IMR-90 (cell line): Measurements from ENCODE around the gene SEMA6A. TPM values are rescaled to one million over a fixed set of nuclear protein-coding genes. Genes with fewer than 3 reads are reported as not detected.

ENCODE experiments used
- ATAC-seq: fragments of 200-7000 bp; cut with Tn5 transposase; 2 replicates; pipeline ENCODE4 v1.9.1; 2020; ENCODE audit warnings: low read depth, mild to moderate bottlenecking, moderate library complexity
- BruUV-seq: library from RNA; stranded (reverse); fragments of 400-500 nt; replicated peaks from 2 replicates; lab custom pipeline; 2021; lab: Mats Ljungman, UMichigan
- CTCF ChIA-PET: fragments of 300-600 bp; formaldehyde crosslinking; extraction: SDS; loops from one replicate; lab custom pipeline; 2021; ENCODE audit warnings: antibody characterized with exemption; lab: Yijun Ruan, JAX
- POLR2A ChIA-PET: fragments of 300-600 bp; sonication (Branson Sonifier 250); formaldehyde crosslinking; loops from one replicate; lab custom pipeline; 2022; ENCODE audit warnings: antibody characterized with exemption; ENCODE audit not compliant: unreplicated experiment; lab: Charles Lee
- DNase-seq: peaks from one replicate; pipeline ENCODE4 v3.0.0; 2013
- H2AFZ ChIP-seq: replicated peaks from 2 replicates; pipeline ENCODE3; 2013; ENCODE audit warnings: low read length, mild to moderate bottlenecking; ENCODE audit not compliant: poor library complexity
- H2AK5ac ChIP-seq: 2 replicates; pipeline ENCODE4 v1.6.1; 2013; ENCODE audit warnings: low read depth, low read length, inconsistent platforms
- H2AK9ac ChIP-seq: replicated peaks from 2 replicates; pipeline ENCODE3; 2013; ENCODE audit warnings: mild to moderate bottlenecking, low read depth, low read length, moderate library complexity; ENCODE audit not compliant: poor library complexity
- H2BK120ac ChIP-seq: 2 replicates; pipeline ENCODE4 v1.6.1; 2013; ENCODE audit warnings: low read depth, low read length, inconsistent platforms
- H2BK15ac ChIP-seq: 3 replicates; pipeline ENCODE4 v1.6.1; 2013; ENCODE audit warnings: low read depth, low read length, inconsistent platforms
- H2BK20ac ChIP-seq: 2 replicates; pipeline ENCODE4 v1.6.1; 2013; ENCODE audit warnings: low read depth, mild to moderate bottlenecking, inconsistent platforms, low read length, moderate library complexity
- H2BK5ac ChIP-seq: 2 replicates; pipeline ENCODE4 v1.6.1; 2013; ENCODE audit warnings: mild to moderate bottlenecking, low read depth, low read length, inconsistent platforms; ENCODE audit not compliant: poor library complexity, severe bottlenecking
- H3K14ac ChIP-seq: replicated peaks from 2 replicates; pipeline ENCODE4 v1.6.1; 2013; ENCODE audit warnings: low read depth, low read length, inconsistent platforms
- H3K18ac ChIP-seq: 2 replicates; pipeline ENCODE4 v1.6.1; 2013; ENCODE audit warnings: low read depth, low read length, control low read depth
- H3K23ac ChIP-seq: 2 replicates; pipeline ENCODE4 v1.6.1; 2013; ENCODE audit warnings: low read depth, low read length, inconsistent platforms
- H3K27ac ChIP-seq: 2 replicates; pipeline ENCODE4 v1.5.1; 2013; ENCODE audit warnings: mild to moderate bottlenecking, control low read depth, low read length; ENCODE audit not compliant: insufficient read depth
- H3K27me3 ChIP-seq: 2 replicates; pipeline ENCODE4 v1.6.1; 2013; ENCODE audit warnings: low read length; ENCODE audit not compliant: control insufficient read depth, insufficient read depth
- H3K36me3 ChIP-seq: 2 replicates; pipeline ENCODE4 v1.6.1; 2013; ENCODE audit warnings: low read length, mixed read lengths; ENCODE audit not compliant: control insufficient read depth, insufficient read depth
- H3K4ac ChIP-seq: 2 replicates; pipeline ENCODE4 v1.6.1; 2013; ENCODE audit warnings: low read depth, low read length, inconsistent platforms
- H3K4me1 ChIP-seq: 2 replicates; pipeline ENCODE4 v1.6.1; 2013; ENCODE audit warnings: low read length, mixed read lengths; ENCODE audit not compliant: control insufficient read depth, insufficient read depth
- H3K4me2 ChIP-seq: 2 replicates; pipeline ENCODE4 v1.6.1; 2013; ENCODE audit warnings: low read depth, mild to moderate bottlenecking, control low read depth, low read length, moderate library complexity
- H3K4me3 ChIP-seq: 2 replicates; pipeline ENCODE4 v1.5.1; 2013; ENCODE audit warnings: low read depth, mild to moderate bottlenecking, control low read depth, low read length, moderate library complexity; ENCODE audit not compliant: insufficient read depth
- H3K56ac ChIP-seq: 2 replicates; pipeline ENCODE4 v1.6.1; 2013; ENCODE audit warnings: low read length, inconsistent platforms; ENCODE audit not compliant: insufficient read depth; ENCODE audit errors: extremely low read depth
- H3K79me1 ChIP-seq, 2 experiments: 2 replicates each; pipeline ENCODE4 v1.6.1; 2013; ENCODE audit warnings: low read length in 2 of 2, inconsistent platforms in 1 of 2, low read depth in 1 of 2
- H3K9ac ChIP-seq: 2 replicates; pipeline ENCODE4 v1.6.1; 2013; ENCODE audit warnings: low read depth, low read length, control low read depth
- H3K9me1 ChIP-seq: 2 replicates; pipeline ENCODE4 v1.6.1; 2013; ENCODE audit warnings: low read length, inconsistent platforms; ENCODE audit not compliant: insufficient read depth
- H3K9me3 ChIP-seq: 2 replicates; pipeline ENCODE4 v1.6.1; 2013; ENCODE audit warnings: low read length; ENCODE audit not compliant: control insufficient read depth, insufficient read depth
- H4K20me1 ChIP-seq: 2 replicates; pipeline ENCODE4 v1.6.1; 2013; ENCODE audit warnings: low read length, inconsistent platforms; ENCODE audit not compliant: insufficient read depth
- H4K5ac ChIP-seq: 2 replicates; pipeline ENCODE4 v1.6.1; 2013; ENCODE audit warnings: mild to moderate bottlenecking, low read depth, low read length, control low read depth
- H4K8ac ChIP-seq, 2 experiments: 2 replicates each; pipeline ENCODE4 v1.6.1; 2013; ENCODE audit warnings: low read depth in 2 of 2, low read length in 2 of 2, control low read depth in 1 of 2, inconsistent platforms in 1 of 2
- H4K91ac ChIP-seq: 2 replicates; pipeline ENCODE4 v1.6.1; 2013; ENCODE audit warnings: low read depth, low read length, inconsistent platforms; ENCODE audit not compliant: insufficient read depth
- BHLHE40 ChIP-seq: fragments of 150-350 bp; IDR thresholded peaks from 2 replicates; pipeline ENCODE4 v1.6.1; 2016; ENCODE audit warnings: mild to moderate bottlenecking, low read depth, low read length
- CEBPB ChIP-seq: IDR thresholded peaks from 2 replicates; pipeline ENCODE4 v1.6.1; 2012; ENCODE audit warnings: low read depth, low read length, improper control_type of control experiment
- FOS ChIP-seq: fragments of 150-350 bp; IDR thresholded peaks from 2 replicates; pipeline ENCODE4 v1.6.1; 2016; ENCODE audit warnings: low read depth, low read length
- MXI1 ChIP-seq: IDR thresholded peaks from 2 replicates; pipeline ENCODE4 v1.6.1; 2012; ENCODE audit warnings: low read depth, mild to moderate bottlenecking, low read length, moderate library complexity, borderline replicate concordance
- NFE2L2 ChIP-seq: fragments of 150-350 bp; IDR thresholded peaks from 2 replicates; pipeline ENCODE4 v1.6.1; 2016; ENCODE audit warnings: low read depth, mild to moderate bottlenecking, low read length
- POLR2A ChIP-seq: IDR thresholded peaks from 2 replicates; pipeline ENCODE4 v1.6.1; 2012; ENCODE audit warnings: mild to moderate bottlenecking, low read depth, low read length
- RAD21 ChIP-seq: IDR thresholded peaks from 2 replicates; pipeline ENCODE4 v1.6.1; 2012; ENCODE audit warnings: low read length, improper control_type of control experiment
- RCOR1 ChIP-seq: IDR thresholded peaks from 2 replicates; pipeline ENCODE4 v1.6.1; 2012; ENCODE audit warnings: mild to moderate bottlenecking, low read length, improper control_type of control experiment; ENCODE audit not compliant: insufficient replicate concordance
- SMC3 ChIP-seq: fragments of 150-350 bp; IDR thresholded peaks from 2 replicates; pipeline ENCODE4 v1.6.1; 2016; ENCODE audit warnings: low read depth, mild to moderate bottlenecking, antibody characterized with exemption, low read length, moderate library complexity
- WGBS, 2 experiments: methylation state at CpG; one replicate each; pipeline versions ENCODE4 v1.1.5 to v1.1.7; 2013; ENCODE audit warnings: missing lambda C conversion rate in 2 of 2; ENCODE audit not compliant: insufficient read length in 1 of 2; ENCODE audit errors: extremely low coverage in 2 of 2; 5-methylcytosine and 5-hydroxymethylcytosine counted together
- dilution Hi-C: fragments of 300-500 bp; cut with HindIII; formaldehyde crosslinking; loops from one replicate; pipeline ENCODE4 v1.14.3; 2018; ENCODE audit warnings: low sequenced_read_pairs; ENCODE audit not compliant: unreplicated experiment
- in situ Hi-C: fragments of 300-500 bp; cut with MboI; formaldehyde crosslinking; loops from 3 replicates; pipeline ENCODE4 v1.14.3; 2019; ENCODE audit warnings: low sequenced_read_pairs, inconsistent platforms, mixed read lengths
- intact Hi-C: fragments of 100-400 bp; cut with micrococcal nuclease; formaldehyde crosslinking; loops from 2 replicates; pipeline ENCODE4 v1.10.0; 2022
- polyA plus RNA-seq, 3 experiments: library from polyadenylated mRNA; depleted of rRNA; stranded (reverse); fragments of >200 nt; gene quantifications; 2 replicates each; pipeline ENCODE4 v1.2.3, GENCODE V29; 2012; ENCODE audit warnings: low replicate concordance in 1 of 3
- total RNA-seq: library from RNA; depleted of rRNA; stranded (reverse); fragments of >200 nt; gene quantifications from 2 replicates; pipeline ENCODE4 v1.2.3, GENCODE V29; 2012
- TF ChIP-seq, protein P1 (sequence below): fragments of 150-350 bp; IDR thresholded peaks from 2 replicates; pipeline ENCODE4 v1.6.1; 2017; ENCODE audit warnings: mild to moderate bottlenecking, antibody characterized with exemption, low read length, low read depth

Gene SEMA6A
- total and polyA plus RNA-seq, 2 of the 4 experiments (the other 2 are of a cell fraction) = 0.27 to 0.36 TPM

DNA sequence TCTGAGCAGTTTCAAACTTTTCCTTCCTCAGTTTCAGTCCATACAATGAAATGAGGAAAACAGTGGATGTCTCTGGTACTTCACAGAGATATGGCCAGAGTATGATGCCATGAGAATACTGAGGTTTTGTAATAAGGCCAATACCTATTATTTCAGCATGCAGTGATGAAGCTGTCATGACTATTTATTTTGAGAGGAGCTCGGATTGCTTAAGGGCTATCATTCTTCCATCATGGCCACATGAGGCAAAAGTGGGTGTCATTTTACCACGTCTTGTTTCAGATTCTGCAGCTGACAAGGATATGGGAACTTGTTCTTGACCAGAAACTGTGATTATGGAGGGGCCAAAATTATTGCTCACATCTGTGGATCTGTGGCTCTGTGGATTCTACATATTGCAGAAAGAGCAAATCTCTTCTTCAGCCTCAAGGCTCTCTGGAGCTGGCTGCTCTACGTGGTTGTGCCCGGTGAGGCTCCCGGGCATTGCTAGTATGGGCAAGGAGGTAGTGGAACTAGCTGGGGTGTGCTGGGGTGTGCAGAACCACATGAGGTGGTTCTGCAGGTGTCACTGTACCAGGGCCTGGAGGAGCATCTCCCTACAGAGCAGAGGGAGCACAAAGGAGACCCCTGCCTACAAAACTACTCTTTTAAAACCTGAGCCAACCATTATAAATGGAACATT, 180.3 kb downstream of the SEMA6A start:
- in situ Hi-C loops = no loop called here
- Histone ChIP-seq H3K23ac (no peak overlapping the region), H4K20me1 (no peaks in the 10 kb centered on the region), H3K9me1 (no peaks in the 10 kb centered on the region), H3K79me1 (no peaks in the 10 kb centered on the region), H4K91ac (no peak overlapping the region), H3K56ac (no peak overlapping the region), H2AFZ (no peak overlapping the region), H3K27me3 (no peaks in the 10 kb centered on the region), H3K4me2 (no peak overlapping the region), H2AK5ac (no peak overlapping the region), H3K4me3 (no peak overlapping the region), H3K36me3 (no peaks in the 10 kb centered on the region), H4K5ac (no peak overlapping the region), H3K9ac (no peak overlapping the region), H2BK5ac (no peak overlapping the region), H3K4ac (no peak overlapping the region), H2BK20ac (no peak overlapping the region), H2BK120ac (no peak overlapping the region), H2BK15ac (no peak overlapping the region), H4K8ac (no peak overlapping the region), H3K4me1 (no peaks in the 10 kb centered on the region), H3K14ac (no peak overlapping the region), H2AK9ac (no peak overlapping the region), H3K27ac (no peak overlapping the region), H3K9me3 (no peaks in the 10 kb centered on the region), H3K18ac (no peak overlapping the region)
- dilution Hi-C loops = no loop called here
- intact Hi-C loops = no loop called here
- ATAC-seq (no peak), DNase-seq (peak; percentile 21)
- BruUV-seq = no TSS peak
- ChIA-PET CTCF (no interaction called here), POLR2A (interaction anchor here (1.7 kb wide), 1 partner anchor 8 kb away, joined by 5 read pairs; no protein-coding TSS in a partner anchor)
- 63% methylated on average over 2 of the region's 5 CpGs; no CpG with 5 or more reads in 1 of the 2 experiments for WGBS, 2 experiments
- TF ChIP-seq, protein P1, sequence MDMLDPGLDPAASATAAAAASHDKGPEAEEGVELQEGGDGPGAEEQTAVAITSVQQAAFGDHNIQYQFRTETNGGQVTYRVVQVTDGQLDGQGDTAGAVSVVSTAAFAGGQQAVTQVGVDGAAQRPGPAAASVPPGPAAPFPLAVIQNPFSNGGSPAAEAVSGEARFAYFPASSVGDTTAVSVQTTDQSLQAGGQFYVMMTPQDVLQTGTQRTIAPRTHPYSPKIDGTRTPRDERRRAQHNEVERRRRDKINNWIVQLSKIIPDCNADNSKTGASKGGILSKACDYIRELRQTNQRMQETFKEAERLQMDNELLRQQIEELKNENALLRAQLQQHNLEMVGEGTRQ = no peak
- TF ChIP-seq MXI1 (no peak), CEBPB (no peak), SMC3 (no peak), RAD21 (no peak), FOS (no peak), POLR2A (no peak), NFE2L2 (no peak), BHLHE40 (no peak), RCOR1 (no peak)
